ENCODE measurements around the gene DOCK1.

The DOCK1 gene

DNA sequence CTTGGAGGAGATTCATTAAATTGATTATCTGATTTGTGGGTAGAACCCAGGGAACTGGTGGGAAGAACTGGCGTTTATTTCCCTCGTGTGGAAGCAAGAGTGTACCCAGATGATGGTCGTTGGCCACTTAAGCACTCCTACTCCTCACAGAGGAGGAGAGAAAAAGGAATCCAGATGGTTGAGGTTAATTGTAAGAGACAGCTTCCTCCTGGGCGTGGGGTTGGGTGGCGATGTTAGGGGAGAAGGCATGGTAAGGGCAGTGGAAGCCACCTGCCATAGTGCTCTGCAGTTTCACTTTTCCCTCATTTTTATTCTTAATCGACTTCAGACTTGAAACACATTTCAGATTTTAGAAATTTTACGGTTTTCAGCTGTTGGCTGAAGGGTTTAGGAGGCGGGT, 104.1 kb downstream of the DOCK1 start:
- no peak for DNase-seq (ENCODE audit: low read depth)
- TF ChIP-seq POLR2A (IDR thresholded peaks at IDR 0.05; ENCODE audit: extremely low read depth, insufficient read length) (no peak), MYC (IDR thresholded peaks at IDR 0.05; ENCODE audit: low read depth, low read length) (no peak)
- TF ChIP-seq, protein P1, sequence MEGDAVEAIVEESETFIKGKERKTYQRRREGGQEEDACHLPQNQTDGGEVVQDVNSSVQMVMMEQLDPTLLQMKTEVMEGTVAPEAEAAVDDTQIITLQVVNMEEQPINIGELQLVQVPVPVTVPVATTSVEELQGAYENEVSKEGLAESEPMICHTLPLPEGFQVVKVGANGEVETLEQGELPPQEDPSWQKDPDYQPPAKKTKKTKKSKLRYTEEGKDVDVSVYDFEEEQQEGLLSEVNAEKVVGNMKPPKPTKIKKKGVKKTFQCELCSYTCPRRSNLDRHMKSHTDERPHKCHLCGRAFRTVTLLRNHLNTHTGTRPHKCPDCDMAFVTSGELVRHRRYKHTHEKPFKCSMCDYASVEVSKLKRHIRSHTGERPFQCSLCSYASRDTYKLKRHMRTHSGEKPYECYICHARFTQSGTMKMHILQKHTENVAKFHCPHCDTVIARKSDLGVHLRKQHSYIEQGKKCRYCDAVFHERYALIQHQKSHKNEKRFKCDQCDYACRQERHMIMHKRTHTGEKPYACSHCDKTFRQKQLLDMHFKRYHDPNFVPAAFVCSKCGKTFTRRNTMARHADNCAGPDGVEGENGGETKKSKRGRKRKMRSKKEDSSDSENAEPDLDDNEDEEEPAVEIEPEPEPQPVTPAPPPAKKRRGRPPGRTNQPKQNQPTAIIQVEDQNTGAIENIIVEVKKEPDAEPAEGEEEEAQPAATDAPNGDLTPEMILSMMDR (IDR thresholded peaks at IDR 0.05; ENCODE audit: low read depth, low read length) = no peak
- TF ChIP-seq, protein P2, sequence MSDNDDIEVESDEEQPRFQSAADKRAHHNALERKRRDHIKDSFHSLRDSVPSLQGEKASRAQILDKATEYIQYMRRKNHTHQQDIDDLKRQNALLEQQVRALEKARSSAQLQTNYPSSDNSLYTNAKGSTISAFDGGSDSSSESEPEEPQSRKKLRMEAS (IDR thresholded peaks at IDR 0.05; ENCODE audit: low read depth, low read length) = no peak
- H3K4me3 ChIP-seq (ENCODE audit: low read depth, low read length) = no peak overlapping the region

DNA sequence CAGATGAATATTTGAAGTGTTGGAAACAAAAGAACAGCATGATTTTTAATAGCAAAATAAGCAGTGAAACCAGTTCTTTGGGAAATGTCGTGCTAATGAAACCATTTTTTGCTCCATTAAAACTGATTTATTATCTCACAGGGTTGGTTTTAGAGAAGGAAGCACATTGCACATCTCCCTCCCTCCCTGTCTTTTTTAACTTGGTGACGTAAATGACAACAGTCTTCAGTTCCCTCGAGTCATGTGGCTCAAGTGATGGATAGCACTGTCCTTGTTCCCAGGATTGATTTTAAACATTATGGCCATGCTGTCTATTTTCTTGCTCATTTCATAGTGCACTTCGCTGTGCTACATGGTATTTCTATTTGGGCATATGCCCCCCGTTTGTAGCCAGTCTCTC, 105.9 kb downstream of the DOCK1 start:
- no peak overlapping the region for H3K4me3 ChIP-seq (ENCODE audit: low read depth, low read length)
- TF ChIP-seq, protein P1 (IDR thresholded peaks at IDR 0.05; ENCODE audit: low read depth, low read length) = no peak
- no peak for TF ChIP-seq MYC (IDR thresholded peaks at IDR 0.05; ENCODE audit: low read depth, low read length)
- no peak for TF ChIP-seq POLR2A (IDR thresholded peaks at IDR 0.05; ENCODE audit: extremely low read depth, insufficient read length)
- TF ChIP-seq, protein P2 (IDR thresholded peaks at IDR 0.05; ENCODE audit: low read depth, low read length) = no peak
- DNase-seq (ENCODE audit: low read depth) = no peak

DNA sequence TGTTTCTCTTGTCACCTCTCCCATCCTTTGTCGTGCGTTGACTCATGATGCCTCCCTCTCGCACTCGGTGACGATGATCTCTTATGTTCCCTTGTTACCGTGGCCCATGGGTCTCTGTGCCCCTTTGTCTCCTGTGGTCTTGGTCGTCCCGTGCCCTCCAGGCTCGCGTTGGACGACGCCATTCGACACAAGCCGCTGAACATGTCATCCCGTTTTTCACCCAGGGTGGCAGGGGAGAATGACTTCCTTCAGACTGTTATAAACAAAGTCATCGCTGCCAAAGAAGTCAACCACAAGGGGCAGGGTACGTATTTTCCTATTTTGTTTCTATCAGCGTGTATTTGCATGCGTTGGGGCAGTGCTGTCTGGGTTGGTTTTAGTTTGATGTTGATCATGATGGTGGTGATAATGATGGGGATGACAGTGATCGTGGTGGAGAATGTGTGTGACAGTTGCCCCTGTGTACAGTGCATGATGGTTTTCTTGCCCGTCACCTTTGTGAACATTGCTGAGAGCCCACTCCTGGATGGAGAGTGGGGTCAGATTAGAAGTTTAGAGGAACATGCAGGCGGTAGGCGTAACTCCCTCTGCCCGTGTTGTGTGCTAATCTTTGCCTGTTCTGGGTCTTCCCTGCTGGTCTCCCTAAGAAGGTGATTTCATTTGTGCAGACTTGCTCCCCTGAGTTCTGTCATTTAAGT, 107.0 kb downstream of the DOCK1 start:
- H3K4me3 ChIP-seq (ENCODE audit: low read depth, low read length) = no peak overlapping the region
- no peak for DNase-seq (ENCODE audit: low read depth)
- TF ChIP-seq, protein P2 (IDR thresholded peaks at IDR 0.05; ENCODE audit: low read depth, low read length) = no peak
- TF ChIP-seq, protein P1 (IDR thresholded peaks at IDR 0.05; ENCODE audit: low read depth, low read length) = no peak
- TF ChIP-seq POLR2A (IDR thresholded peaks at IDR 0.05; ENCODE audit: extremely low read depth, insufficient read length) = no peak
- no peak for TF ChIP-seq MYC (IDR thresholded peaks at IDR 0.05; ENCODE audit: low read depth, low read length)

DNA sequence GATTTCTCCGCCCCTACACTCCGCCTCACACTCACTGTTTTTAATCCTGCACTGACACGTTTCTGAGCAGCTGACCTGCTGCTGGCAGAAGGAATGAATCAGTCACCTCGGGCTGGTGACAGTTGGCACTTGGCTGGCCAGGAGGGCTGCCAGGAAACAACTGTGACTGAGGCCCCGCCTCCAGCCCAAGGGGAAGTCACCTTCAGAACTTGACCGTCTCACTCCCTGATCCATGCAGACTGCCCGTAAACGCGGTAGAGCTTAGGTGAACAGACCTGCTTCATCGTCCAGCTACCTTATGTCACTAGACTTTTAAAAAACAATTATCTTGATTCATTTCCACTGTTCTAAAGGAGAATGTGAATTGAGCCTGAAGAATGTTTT, 107.5 kb downstream of the DOCK1 start:
- no peak overlapping the region for H3K4me3 ChIP-seq (ENCODE audit: low read depth, low read length)
- TF ChIP-seq, protein P1 (IDR thresholded peaks at IDR 0.05; ENCODE audit: low read depth, low read length) = no peak
- TF ChIP-seq, protein P2 (IDR thresholded peaks at IDR 0.05; ENCODE audit: low read depth, low read length) = no peak
- TF ChIP-seq MYC (IDR thresholded peaks at IDR 0.05; ENCODE audit: low read depth, low read length) (no peak), POLR2A (IDR thresholded peaks at IDR 0.05; ENCODE audit: extremely low read depth, insufficient read length) (no peak)
- no peak for DNase-seq (ENCODE audit: low read depth)

DNA sequence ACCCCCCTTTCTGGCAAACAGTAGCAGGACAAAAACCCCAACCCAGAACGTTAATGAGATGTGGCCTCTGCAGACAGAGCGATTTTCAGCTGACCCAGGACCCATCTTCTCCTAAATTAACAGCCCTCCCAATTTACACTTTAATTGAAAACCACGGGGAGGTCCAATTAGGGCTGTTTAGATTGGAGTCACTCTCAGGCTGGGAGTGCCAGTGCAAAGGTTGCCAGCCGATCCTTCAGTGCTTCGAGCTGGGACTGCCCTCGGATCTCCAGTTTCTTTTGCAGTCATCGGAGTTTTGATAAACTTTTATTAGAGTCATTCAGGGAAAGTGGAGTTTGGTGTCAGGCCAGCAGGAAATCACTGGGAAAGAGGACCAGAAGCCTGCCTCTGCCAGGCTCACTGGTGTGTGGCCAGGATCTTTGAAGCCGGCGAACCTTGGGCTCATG, 108.0 kb downstream of the DOCK1 start:
- no peak for DNase-seq (ENCODE audit: low read depth)
- TF ChIP-seq, protein P1 (IDR thresholded peaks at IDR 0.05; ENCODE audit: low read depth, low read length) = no peak
- TF ChIP-seq POLR2A (IDR thresholded peaks at IDR 0.05; ENCODE audit: extremely low read depth, insufficient read length) (no peak), MYC (IDR thresholded peaks at IDR 0.05; ENCODE audit: low read depth, low read length) (no peak)
- TF ChIP-seq, protein P2 (IDR thresholded peaks at IDR 0.05; ENCODE audit: low read depth, low read length) = no peak
- H3K4me3 ChIP-seq (ENCODE audit: low read depth, low read length) = no peak overlapping the region

All from NB4 (cell line).